GM19397 (cell line): Measurements from ENCODE around the gene OR6B2.

Source experiments
- ATAC-seq: cut with Tn5 transposase; IDR thresholded peaks from one replicate; pipeline ENCODE4 v1.9.1; 2021; ENCODE audit warnings: mild to moderate bottlenecking, moderate library complexity; ENCODE audit not compliant: unreplicated experiment

Gene OR6B2

GRCh38 chr2:239983004-239983778, 47.0 kb downstream of the OR6B2 start:
- ATAC-seq = no peak
